NOMO-1 treated with DMSO at 0.1 percent for 48 hours (cell line): ENCODE data around the gene ADGRD1.
"Not testable (repeated sequence)": the region's sequence is repeated elsewhere in the genome, so short reads cannot be mapped to it uniquely, and the experiment has no call there.

Experiments used
- DNase-seq: peaks from one replicate; lab custom pipeline; 2025; ENCODE audit not compliant: unreplicated experiment; lab: John Stamatoyannopoulos, UW

Gene ADGRD1

GRCh38 chr12:130983328-130984017 lies 29.8 kb downstream of the ADGRD1 start:
- DNase-seq = peak; percentile 8

GRCh38 chr12:130984183-130985058 lies 30.7 kb downstream of the ADGRD1 start:
- no peak for DNase-seq

DNA sequence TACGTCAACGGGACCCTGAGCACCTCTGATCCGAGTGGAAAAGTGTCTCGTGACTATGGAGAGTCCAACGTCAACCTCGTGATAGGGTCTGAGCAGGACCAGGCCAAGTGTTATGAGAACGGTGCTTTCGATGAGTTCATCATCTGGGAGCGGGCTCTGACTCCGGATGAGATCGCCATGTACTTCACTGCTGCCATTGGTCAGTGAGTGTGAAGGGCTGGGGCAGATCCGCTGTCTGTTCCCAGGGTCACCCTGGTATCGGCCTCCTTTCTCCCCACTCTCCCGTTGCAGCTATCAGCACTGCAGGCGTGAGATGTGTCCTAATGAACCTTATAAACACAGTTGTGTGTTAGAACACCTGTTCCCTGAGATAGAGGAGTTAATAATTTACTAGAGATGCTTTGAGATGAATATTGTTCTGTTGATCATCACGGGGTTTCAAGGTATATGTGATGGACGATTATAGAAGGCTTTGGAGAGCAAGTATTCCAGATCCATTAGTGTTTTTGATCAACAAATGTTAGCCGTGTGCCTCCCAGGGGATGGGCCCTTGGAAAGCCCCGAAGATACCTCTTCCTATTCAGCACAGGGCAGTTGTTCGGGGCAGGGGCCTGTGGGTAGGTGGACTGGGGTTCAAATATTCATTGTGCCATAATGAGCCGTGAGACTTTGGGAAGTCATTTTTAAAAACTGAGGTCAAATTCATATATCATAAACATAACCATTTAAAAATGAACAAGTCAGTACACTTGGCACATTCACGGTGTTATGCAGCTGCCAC lies 33.6 kb downstream of the ADGRD1 start:
- DNase-seq = no peak

GRCh38 chr12:130988261-130988660 lies 34.6 kb downstream of the ADGRD1 start:
- DNase-seq = no peak

GRCh38 chr12:130988751-130989150 lies 35.0 kb downstream of the ADGRD1 start:
- no peak for DNase-seq

GRCh38 chr12:130989391-130989790 lies 35.7 kb downstream of the ADGRD1 start:
- DNase-seq = no peak

DNA sequence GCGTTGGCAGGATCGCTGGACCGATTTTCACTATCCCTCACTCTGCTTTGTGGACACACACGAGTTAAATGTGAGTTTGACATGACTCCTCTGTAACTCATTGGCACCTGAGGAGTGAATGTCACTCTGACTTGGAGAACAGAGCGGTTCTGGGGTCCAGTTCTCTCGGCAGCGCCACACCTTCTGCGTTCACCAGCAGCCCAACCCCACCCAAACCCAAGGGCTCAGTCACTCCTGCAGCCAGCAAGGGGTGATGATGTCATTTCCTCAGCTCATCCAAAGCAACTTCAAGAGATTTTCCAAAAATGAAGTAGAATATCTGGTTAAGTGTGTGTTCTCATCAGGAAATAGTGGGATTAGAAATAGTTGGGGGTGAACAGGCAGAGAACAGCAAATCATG lies 36.3 kb downstream of the ADGRD1 start:
- no peak for DNase-seq

DNA sequence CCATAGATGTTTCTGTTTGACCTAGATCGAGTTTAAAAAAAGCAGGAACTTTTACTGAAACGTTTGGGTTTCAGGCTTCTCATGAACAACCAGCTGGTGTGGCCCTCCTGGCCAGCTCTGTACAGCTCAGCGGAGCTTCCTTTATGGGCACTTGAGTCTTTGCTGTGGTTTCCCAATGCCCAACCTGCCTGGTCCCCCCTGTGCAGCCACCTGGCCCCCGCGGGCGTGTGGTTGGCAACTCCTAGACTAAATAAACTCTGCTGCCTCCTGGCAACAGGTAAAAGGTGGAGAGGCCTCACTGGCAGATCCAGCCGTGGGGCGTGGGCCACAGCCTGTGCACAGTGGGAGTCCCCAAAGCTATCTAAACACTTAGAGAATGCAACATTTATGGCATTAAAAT lies 38.7 kb downstream of the ADGRD1 start:
- DNase-seq = no peak

GRCh38 chr12:130992979-130993538 lies 39.4 kb downstream of the ADGRD1 start:
- no peak for DNase-seq

DNA sequence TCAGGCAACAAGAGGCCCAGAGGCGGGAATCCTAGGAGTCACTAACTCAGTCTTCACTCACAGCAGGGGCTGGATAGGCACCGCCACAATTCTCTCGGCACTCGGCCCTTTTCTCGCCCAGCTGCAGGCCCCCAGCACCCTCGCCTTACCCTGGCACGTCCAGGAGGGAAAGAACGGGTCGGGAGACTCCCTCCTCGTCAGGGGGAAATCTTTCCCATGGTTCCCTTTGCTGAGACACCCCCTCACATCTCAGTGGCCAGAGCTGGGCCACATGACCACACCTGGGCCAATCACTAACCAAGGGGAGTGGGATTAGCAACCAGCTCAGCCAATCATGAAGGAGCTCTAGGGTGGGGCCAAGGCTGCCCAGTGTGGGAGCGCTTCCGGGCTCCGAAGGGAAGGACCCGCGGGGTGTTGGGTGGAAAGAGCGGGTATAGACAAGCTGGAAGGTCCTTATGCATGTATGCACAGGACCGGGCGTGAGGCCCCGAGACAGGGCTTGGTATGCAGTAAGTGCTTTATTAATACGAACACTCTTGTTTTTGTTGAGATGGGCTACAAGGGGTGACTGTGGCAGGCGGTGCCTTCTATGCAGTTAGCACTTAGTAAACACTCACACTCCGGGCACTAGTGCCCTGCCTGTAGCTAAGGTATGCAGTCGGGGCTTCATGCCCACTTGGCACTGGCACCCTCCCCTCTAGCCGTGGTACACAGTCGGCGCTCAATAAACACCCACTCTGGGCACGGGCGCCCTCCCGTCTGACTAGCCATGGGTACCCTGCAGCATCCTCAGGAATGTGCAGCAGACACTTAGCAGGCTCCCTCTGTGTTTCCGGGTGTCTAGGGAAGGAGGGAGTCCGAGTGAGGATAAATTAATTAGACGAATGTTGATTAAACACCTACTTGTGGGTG lies 40.3 kb downstream of the ADGRD1 start:
- no peak for DNase-seq

DNA sequence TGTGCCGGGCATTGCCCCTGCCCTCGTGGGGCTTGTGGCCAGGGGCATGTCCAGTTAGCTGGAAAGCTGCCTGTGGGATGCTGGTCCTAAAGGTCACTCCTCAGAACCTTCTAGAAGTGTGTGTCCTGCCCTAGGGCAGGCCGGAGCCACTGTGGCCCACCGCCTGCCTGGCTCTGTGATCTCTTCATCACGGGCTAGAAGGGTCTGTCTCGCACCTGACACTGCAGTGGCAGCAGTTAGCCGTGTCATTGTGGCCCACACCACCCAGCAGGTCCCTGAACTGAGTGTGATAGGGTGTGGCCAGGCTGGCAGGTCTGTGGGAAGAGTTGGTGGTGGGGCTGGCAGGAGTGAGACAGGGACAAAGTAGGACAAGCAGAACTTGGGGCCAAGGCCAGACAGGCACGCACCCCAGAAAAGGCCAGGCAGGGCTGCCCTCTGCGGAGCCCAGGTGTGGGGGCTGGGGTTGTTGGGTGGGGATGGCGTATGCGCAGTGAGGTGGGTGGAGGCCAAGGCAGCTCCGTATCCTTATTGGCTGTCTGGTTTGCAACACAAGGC lies 41.2 kb downstream of the ADGRD1 start:
- no peak for DNase-seq

DNA sequence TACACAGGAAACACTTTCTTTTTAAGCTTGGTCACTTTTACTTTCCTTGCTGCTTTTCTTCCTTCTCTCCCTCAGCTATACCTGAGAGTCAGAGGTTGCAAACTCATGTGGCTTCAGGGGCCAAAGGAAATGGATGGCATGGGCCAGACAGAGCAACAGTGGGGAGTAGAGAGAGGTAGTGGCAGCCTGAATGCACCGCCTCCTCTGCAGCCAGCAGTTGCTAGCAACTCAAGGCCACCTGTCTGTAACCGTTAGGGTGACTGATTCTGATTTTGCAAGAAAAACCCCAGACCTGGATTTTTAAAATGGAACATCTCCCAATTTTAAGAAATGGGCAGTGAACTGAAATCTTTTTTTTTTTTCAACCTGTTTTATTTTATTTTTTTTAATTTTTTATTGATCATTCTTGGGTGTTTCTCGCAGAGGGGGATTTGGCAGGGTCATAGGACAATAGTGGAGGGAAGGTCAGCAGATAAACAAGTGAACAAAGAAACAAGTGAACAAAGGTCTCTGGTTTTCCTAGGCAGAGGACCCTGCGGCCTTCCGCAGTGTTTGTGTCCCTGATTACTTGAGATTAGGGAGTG lies 41.8 kb downstream of the ADGRD1 start:
- DNase-seq = not testable (repeated sequence)

DNA sequence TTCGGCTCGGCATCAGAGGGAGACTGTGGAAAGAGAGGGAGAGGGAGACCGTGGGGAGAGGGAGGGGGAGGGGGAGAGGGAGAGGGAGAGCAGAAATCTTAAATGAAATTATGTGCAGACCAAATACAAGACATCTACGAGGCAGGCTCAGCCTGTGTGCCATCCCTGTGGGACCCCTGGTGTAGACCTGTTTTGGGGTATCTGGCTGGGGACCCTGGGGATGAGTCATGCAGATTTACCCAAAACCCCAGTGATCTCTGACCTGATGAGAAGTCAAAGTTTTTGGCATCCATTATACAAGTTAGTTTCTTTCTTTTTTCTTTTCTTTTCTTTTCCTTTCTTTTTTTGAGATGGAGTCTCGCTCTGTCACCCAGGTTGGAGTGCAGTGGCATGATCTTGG lies 44.4 kb downstream of the ADGRD1 start:
- DNase-seq = no peak

DNA sequence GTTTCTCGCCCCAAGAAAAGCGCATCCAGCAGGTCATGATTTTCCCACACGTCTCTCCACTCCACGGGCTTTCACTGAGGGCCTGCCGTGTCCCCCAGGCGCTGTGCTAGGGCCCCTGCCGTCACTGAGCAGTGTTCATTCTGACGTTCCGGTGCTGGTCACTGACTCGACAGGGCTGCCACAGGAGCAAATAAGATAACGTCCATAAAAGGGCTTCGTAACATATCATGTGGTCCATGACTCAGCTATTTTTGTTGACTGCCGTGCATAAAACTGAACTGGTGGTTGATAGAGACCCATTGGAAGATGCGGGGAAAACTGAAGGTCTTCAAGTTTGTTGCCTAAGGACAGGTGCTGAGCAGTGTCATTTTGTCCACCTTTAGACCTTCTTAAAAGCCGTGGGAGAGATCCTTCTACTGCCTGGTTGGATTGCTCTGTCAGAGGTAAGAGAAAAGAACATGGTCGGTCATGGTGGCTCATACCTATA lies 46.3 kb downstream of the ADGRD1 start:
- no peak for DNase-seq

GRCh38 chr12:131001493-131001892 lies 47.8 kb downstream of the ADGRD1 start:
- no peak for DNase-seq

- DNase-seq = no peak
Observed at GRCh38 chr12:131002216-131002631, 48.5 kb downstream of the ADGRD1 start.

DNA sequence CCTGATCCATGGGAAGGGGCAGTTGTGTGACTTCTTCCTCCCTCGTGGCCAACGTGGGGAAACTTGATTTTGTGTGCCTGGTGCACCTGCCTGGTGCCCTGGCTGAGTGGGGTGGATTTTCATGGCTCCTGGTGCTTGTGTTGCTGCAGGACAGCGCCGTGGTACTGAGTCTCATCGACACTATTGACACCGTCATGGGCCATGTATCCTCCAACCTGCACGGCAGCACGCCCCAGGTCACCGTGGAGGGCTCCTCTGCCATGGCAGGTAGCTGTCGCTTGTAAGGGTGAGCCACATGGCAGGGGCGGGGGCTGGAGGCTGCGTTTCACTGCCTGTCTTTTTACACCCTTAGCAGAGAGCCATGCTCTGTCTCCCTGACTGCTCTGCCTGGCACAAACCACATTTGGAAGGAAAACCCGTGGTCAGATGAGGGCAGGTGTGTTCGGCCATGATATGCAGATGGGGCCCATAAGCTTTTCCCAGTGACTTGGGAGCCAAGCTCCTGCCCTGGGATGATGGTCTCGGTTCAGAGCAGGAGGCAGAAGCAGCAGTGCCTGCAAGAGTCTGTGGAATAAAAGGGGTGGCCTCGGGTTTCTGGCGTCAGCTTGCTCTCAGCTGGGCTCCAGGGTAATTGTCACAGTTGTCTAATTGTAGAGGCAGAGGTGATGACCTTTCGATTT lies 49.5 kb downstream of the ADGRD1 start:
- DNase-seq = no peak

GRCh38 chr12:131003716-131004045 lies 50.0 kb downstream of the ADGRD1 start:
- no peak for DNase-seq

DNA sequence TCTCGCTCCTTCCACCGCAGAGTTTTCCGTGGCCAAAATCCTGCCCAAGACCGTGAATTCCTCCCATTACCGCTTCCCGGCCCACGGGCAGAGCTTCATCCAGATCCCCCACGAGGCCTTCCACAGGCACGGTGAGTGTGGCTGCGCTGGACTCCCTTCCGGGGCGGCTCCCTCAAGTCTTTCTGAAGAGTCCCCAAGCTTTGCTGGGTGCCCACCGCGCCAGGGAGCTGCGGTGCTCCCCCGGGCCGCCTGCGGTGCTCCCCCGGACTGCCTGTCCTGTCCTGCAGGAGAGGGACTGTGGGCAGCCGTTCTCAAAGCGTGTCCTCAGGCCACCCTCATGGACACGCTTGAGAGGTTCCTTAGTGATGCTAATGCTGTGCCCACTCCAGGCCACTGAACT lies 50.5 kb downstream of the ADGRD1 start:
- DNase-seq = no peak
